Measurements from ENCODE around the gene MTMR10. TPM values are rescaled to one million over a fixed set of nuclear protein-coding genes. Genes with fewer than 3 reads are reported as not detected.

Gene MTMR10
- 4.5 TPM for total RNA-seq

GRCh38 chr15:30991255-30992235 is at the start of gene MTMR10:
Gene MTMR10 (minus strand): TSS chr15:30991628. CDS start chr15:30991506, 122 bp downstream.
- H3K4me3 ChIP-seq = peak within 1 kb of the TSS; percentile 81 to 95
- H3K27ac ChIP-seq = peak within 1 kb of the TSS; percentile 83 to 96
- intact Hi-C loops (cut with DNase I) = loop anchor here (2.0 to 5.0 kb wide), 7 partner anchors 89 to 879 kb away; partner anchors contain the start of genes FAN1, KLF13 and OTUD7A
- no peaks in the 10 kb centered on the region for H3K27me3 ChIP-seq
- DNase-seq (ENCODE audit: low spot score in 2 of 2) = peak in 1 of 2 donors; percentile 82
- peak in 1 of 3 experiments; percentile 40 for TF ChIP-seq CTCF (IDR thresholded peaks at IDR 0.05)
- peaks cover 5 to 6% of the 10 kb centered on the region in 2 donors for H3K4me1 ChIP-seq
- no peaks in the 10 kb centered on the region for H3K36me3 ChIP-seq
- H3K9me3 ChIP-seq = no peaks in the 10 kb centered on the region

GRCh38 chr15:31040611-31041010 is 49.2 kb upstream of the MTMR10 start:
- intact Hi-C loops (cut with DNase I) = no loop called here
- H3K9me3 ChIP-seq = no peaks in the 10 kb centered on the region
- H3K27me3 ChIP-seq = no peaks in the 10 kb centered on the region
- no peak for TF ChIP-seq CTCF (IDR thresholded peaks at IDR 0.05)
- H3K36me3 ChIP-seq = no peaks in the 10 kb centered on the region
- no peak overlapping the region for H3K27ac ChIP-seq
- DNase-seq (ENCODE audit: low spot score in 2 of 2) = no peak
- H3K4me3 ChIP-seq = no peak overlapping the region
- H3K4me1 ChIP-seq = no peaks in the 10 kb centered on the region

GRCh38 chr15:31039961-31040360 is 48.5 kb upstream of the MTMR10 start:
- intact Hi-C loops (cut with DNase I) = no loop called here
- H3K9me3 ChIP-seq = no peaks in the 10 kb centered on the region
- no peaks in the 10 kb centered on the region for H3K36me3 ChIP-seq
- no peaks in the 10 kb centered on the region for H3K27me3 ChIP-seq
- no peak for TF ChIP-seq CTCF (IDR thresholded peaks at IDR 0.05)
- H3K4me3 ChIP-seq = no peak overlapping the region
- DNase-seq (ENCODE audit: low spot score in 2 of 2) = no peak
- no peak overlapping the region for H3K27ac ChIP-seq
- no peaks in the 10 kb centered on the region for H3K4me1 ChIP-seq

GRCh38 chr15:31037731-31038477 is 46.5 kb upstream of the MTMR10 start:
- no peak for TF ChIP-seq CTCF (IDR thresholded peaks at IDR 0.05)
- Histone ChIP-seq H3K4me3 (no peak overlapping the region), H3K27me3 (no peaks in the 10 kb centered on the region), H3K36me3 (no peaks in the 10 kb centered on the region), H3K9me3 (no peaks in the 10 kb centered on the region), H3K27ac (no peak overlapping the region), H3K4me1 (no peaks in the 10 kb centered on the region)
- intact Hi-C loops (cut with DNase I) = no loop called here
- DNase-seq (ENCODE audit: low spot score in 2 of 2) = no peak

GRCh38 chr15:31036783-31037182 is 45.4 kb upstream of the MTMR10 start:
- no peak overlapping the region for H3K27ac ChIP-seq
- no peak overlapping the region for H3K4me3 ChIP-seq
- H3K4me1 ChIP-seq = no peaks in the 10 kb centered on the region
- intact Hi-C loops (cut with DNase I) = no loop called here
- no peak for TF ChIP-seq CTCF (IDR thresholded peaks at IDR 0.05)
- no peaks in the 10 kb centered on the region for H3K36me3 ChIP-seq
- H3K27me3 ChIP-seq = no peaks in the 10 kb centered on the region
- no peak for DNase-seq (ENCODE audit: low spot score in 2 of 2)
- H3K9me3 ChIP-seq = no peaks in the 10 kb centered on the region
